ENCODE measurements around the gene KCNK4.

The KCNK4 gene

GRCh38 chr11:64263021-64263946 lies 27.8 kb upstream of the KCNK4 start:
- H2BK5ac ChIP-seq (ENCODE audit: low read depth, low read length, poor library complexity) = no peak overlapping the region
- no peak overlapping the region for H3K9ac ChIP-seq (ENCODE audit: low read length)
- peaks cover 78 to 81% of the 10 kb centered on the region in 2 experiments for H3K36me3 ChIP-seq (ENCODE audit: control insufficient read depth in 1 of 2, insufficient read depth in 2 of 2, low read length in 2 of 2)
- H3K79me2 ChIP-seq (ENCODE audit: control insufficient read depth, insufficient read depth, low read length, poor library complexity) = no peaks in the 10 kb centered on the region
- peaks cover 28 to 33% of the 10 kb centered on the region in 2 experiments for H3K4me1 ChIP-seq (ENCODE audit: control insufficient read depth in 1 of 2, insufficient read depth in 2 of 2, low read length in 2 of 2)
- no peaks in the 10 kb centered on the region for H3K27me3 ChIP-seq (ENCODE audit: insufficient read depth, low read length)
- H3K4me2 ChIP-seq (ENCODE audit: low read length) = no peak overlapping the region
- peak overlapping the region; percentile 15 for H3K14ac ChIP-seq (ENCODE audit: low read length)
- H2BK12ac ChIP-seq (ENCODE audit: low read length) = peak overlapping the region; percentile 24
- peak overlapping the region; percentile 55 for H3K18ac ChIP-seq (ENCODE audit: low read length)
- WGBS (ENCODE audit: extremely low coverage, insufficient coverage, insufficient read length) = no CpG with 5 or more reads among the region's 29 CpGs
- H4K12ac ChIP-seq (ENCODE audit: low read depth, low read length) = no peak overlapping the region
- peak overlapping the region; percentile 13 for H4K8ac ChIP-seq (ENCODE audit: low read depth, low read length)
- H3K27ac ChIP-seq (ENCODE audit: low read depth, low read length) = peak overlapping the region; percentile 59
- peaks cover 14% of the 10 kb centered on the region for H3K79me1 ChIP-seq (ENCODE audit: low read length)
- peak overlapping the region; percentile 1 for H3K4ac ChIP-seq (ENCODE audit: low read depth, low read length)
- no peak overlapping the region for H2BK120ac ChIP-seq (ENCODE audit: insufficient read depth, low read length, poor library complexity)
- no peak for DNase-seq
- peaks cover 4% of the 10 kb centered on the region for H3K9me3 ChIP-seq (ENCODE audit: insufficient read depth, low read depth, low read length)
- no peak overlapping the region for H3K4me3 ChIP-seq (ENCODE audit: low read depth, low read length)
- peak overlapping the region; percentile 10 for H2AK5ac ChIP-seq (ENCODE audit: low read length)
- no peak overlapping the region for H3K23ac ChIP-seq (ENCODE audit: low read length)
- H2AFZ ChIP-seq (ENCODE audit: insufficient read depth, low read length, poor library complexity) = no peak overlapping the region
- H4K91ac ChIP-seq (ENCODE audit: low read depth, low read length) = peak overlapping the region; percentile 25

DNA sequence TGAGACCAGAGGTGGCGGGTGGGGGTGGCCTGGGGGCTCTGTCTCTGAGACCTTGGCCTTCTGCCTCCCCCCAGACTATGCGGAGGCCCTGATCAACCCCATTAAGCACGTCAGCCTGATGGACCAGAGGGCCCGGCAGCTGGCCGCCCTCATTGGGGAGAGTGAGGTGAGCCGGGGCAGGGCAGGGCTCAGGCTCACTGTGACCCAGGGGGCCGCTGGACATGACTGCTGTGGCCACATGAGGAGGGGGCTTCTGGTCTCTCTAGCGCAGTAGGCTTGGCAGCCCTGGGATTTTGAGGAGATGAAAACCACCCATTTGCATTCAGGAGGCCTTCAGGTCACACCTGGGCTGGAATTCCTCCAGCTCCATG lies 27.2 kb upstream of the KCNK4 start:
- Histone ChIP-seq H4K12ac (ENCODE audit: low read depth, low read length) (no peak overlapping the region), H4K8ac (ENCODE audit: low read depth, low read length) (no peak overlapping the region), H3K14ac (ENCODE audit: low read length) (no peak overlapping the region), H3K79me1 (ENCODE audit: low read length) (peaks cover 19% of the 10 kb centered on the region), H3K79me2 (ENCODE audit: control insufficient read depth, insufficient read depth, low read length, poor library complexity) (no peaks in the 10 kb centered on the region), H3K27me3 (ENCODE audit: insufficient read depth, low read length) (no peaks in the 10 kb centered on the region), H4K91ac (ENCODE audit: low read depth, low read length) (peak overlapping the region; percentile 25), H3K4ac (ENCODE audit: low read depth, low read length) (peak overlapping the region; percentile 31), H3K27ac (ENCODE audit: low read depth, low read length) (no peak overlapping the region), H3K9ac (ENCODE audit: low read length) (no peak overlapping the region), H2AFZ (ENCODE audit: insufficient read depth, low read length, poor library complexity) (no peak overlapping the region), H3K9me3 (ENCODE audit: insufficient read depth, low read depth, low read length) (peaks cover 2% of the 10 kb centered on the region), H3K18ac (ENCODE audit: low read length) (peak overlapping the region; percentile 55), H2BK120ac (ENCODE audit: insufficient read depth, low read length, poor library complexity) (peak overlapping the region; percentile 21), H3K23ac (ENCODE audit: low read length) (no peak overlapping the region), H2BK12ac (ENCODE audit: low read length) (peak overlapping the region; percentile 8), H2AK5ac (ENCODE audit: low read length) (peak overlapping the region; percentile 13), H2BK5ac (ENCODE audit: low read depth, low read length, poor library complexity) (peak overlapping the region; percentile 17), H3K4me3 (ENCODE audit: low read depth, low read length) (no peak overlapping the region), H3K4me2 (ENCODE audit: low read length) (no peak overlapping the region), H3K4me1 (ENCODE audit: control insufficient read depth in 1 of 2, insufficient read depth in 2 of 2, low read length in 2 of 2) (peaks cover 35 to 39% of the 10 kb centered on the region in 2 experiments), H3K36me3 (ENCODE audit: control insufficient read depth in 1 of 2, insufficient read depth in 2 of 2, low read length in 2 of 2) (peaks cover 74 to 75% of the 10 kb centered on the region in 2 experiments)
- no peak for DNase-seq
- no CpG with 5 or more reads among the region's 8 CpGs for WGBS (ENCODE audit: extremely low coverage, insufficient coverage, insufficient read length)

- Histone ChIP-seq H2AFZ (ENCODE audit: insufficient read depth, low read length, poor library complexity) (no peak overlapping the region), H3K4ac (ENCODE audit: low read depth, low read length) (no peak overlapping the region), H4K91ac (ENCODE audit: low read depth, low read length) (no peak overlapping the region), H2BK12ac (ENCODE audit: low read length) (no peak overlapping the region), H3K4me2 (ENCODE audit: low read length) (no peak overlapping the region), H3K18ac (ENCODE audit: low read length) (peak overlapping the region; percentile 55), H3K14ac (ENCODE audit: low read length) (no peak overlapping the region), H3K27me3 (ENCODE audit: insufficient read depth, low read length) (no peaks in the 10 kb centered on the region), H2AK5ac (ENCODE audit: low read length) (no peak overlapping the region), H3K79me2 (ENCODE audit: control insufficient read depth, insufficient read depth, low read length, poor library complexity) (peaks cover 2% of the 10 kb centered on the region), H3K9ac (ENCODE audit: low read length) (no peak overlapping the region), H3K23ac (ENCODE audit: low read length) (no peak overlapping the region), H3K9me3 (ENCODE audit: insufficient read depth, low read depth, low read length) (peaks cover 2% of the 10 kb centered on the region), H4K12ac (ENCODE audit: low read depth, low read length) (no peak overlapping the region), H3K79me1 (ENCODE audit: low read length) (peaks cover 24% of the 10 kb centered on the region), H2BK120ac (ENCODE audit: insufficient read depth, low read length, poor library complexity) (no peak overlapping the region), H4K8ac (ENCODE audit: low read depth, low read length) (no peak overlapping the region), H3K36me3 (ENCODE audit: control insufficient read depth in 1 of 2, insufficient read depth in 2 of 2, low read length in 2 of 2) (peaks cover 69 to 71% of the 10 kb centered on the region in 2 experiments), H3K4me1 (ENCODE audit: control insufficient read depth in 1 of 2, insufficient read depth in 2 of 2, low read length in 2 of 2) (peaks cover 37 to 42% of the 10 kb centered on the region in 2 experiments), H3K4me3 (ENCODE audit: low read depth, low read length) (no peak overlapping the region), H2BK5ac (ENCODE audit: low read depth, low read length, poor library complexity) (no peak overlapping the region), H3K27ac (ENCODE audit: low read depth, low read length) (no peak overlapping the region)
- DNase-seq = no peak
- WGBS (ENCODE audit: extremely low coverage, insufficient coverage, insufficient read length) = no CpG with 5 or more reads among the region's 10 CpGs
These were observed 26.7 kb upstream of the KCNK4 start for GRCh38 chr11:64264371-64264852.

DNA sequence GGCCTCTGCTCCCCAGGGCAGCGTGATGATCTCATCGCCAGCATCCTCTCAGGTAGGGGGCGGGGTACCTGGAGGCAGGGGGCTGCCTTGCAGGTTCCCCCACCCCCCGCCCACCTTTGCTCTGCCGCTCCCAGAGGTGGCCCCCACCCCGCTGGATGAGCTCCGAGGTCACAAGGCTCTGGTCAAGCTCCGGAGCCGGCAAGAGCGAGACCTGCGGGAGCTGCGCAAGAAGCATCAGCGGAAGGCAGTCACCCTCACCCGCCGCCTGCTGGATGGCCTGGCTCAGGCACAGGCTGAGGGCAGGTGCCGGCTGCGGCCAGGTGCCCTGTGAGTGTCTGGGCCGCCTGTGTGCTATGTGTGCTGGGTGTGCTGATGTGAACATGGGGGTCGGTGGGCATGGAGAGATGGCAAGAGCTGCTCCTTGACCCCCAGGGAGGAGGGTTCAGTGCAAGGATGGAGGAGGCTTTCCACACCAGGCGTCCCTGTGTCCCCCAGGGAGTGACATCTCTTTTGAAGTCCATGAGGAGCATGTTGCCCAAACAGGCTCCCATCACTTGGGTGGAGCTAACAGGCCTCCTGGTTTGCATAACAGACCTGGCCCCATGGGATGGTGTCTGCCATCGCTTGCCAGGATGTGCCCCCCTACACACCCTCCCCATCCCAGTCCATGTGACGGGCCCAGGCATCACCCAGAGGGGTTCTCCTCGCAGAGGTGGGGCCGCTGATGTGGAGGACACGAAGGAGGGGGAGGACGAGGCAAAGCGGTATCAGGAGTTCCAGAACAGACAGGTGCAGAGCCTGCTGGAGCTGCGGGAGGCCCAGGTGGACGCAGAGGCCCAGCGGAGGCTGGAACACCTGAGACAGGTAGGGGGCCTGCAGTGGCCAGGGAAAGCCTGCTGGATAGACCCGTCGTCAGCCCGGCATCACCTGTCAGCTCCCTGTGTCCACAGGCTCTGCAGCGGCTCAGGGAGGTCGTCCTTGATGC lies 25.6 kb upstream of the KCNK4 start:
- no peak overlapping the region for H3K9ac ChIP-seq (ENCODE audit: low read length)
- no peak overlapping the region for H3K4me2 ChIP-seq (ENCODE audit: low read length)
- no peak overlapping the region for H2BK12ac ChIP-seq (ENCODE audit: low read length)
- no peak overlapping the region for H2AFZ ChIP-seq (ENCODE audit: insufficient read depth, low read length, poor library complexity)
- H3K27me3 ChIP-seq (ENCODE audit: insufficient read depth, low read length) = no peaks in the 10 kb centered on the region
- H3K79me1 ChIP-seq (ENCODE audit: low read length) = peaks cover 32% of the 10 kb centered on the region
- no peak overlapping the region for H3K18ac ChIP-seq (ENCODE audit: low read length)
- H3K9me3 ChIP-seq (ENCODE audit: insufficient read depth, low read depth, low read length) = peaks cover 2% of the 10 kb centered on the region
- no peak overlapping the region for H3K4me3 ChIP-seq (ENCODE audit: low read depth, low read length)
- no peak overlapping the region for H2AK5ac ChIP-seq (ENCODE audit: low read length)
- H4K12ac ChIP-seq (ENCODE audit: low read depth, low read length) = no peak overlapping the region
- no CpG with 5 or more reads among the region's 35 CpGs for WGBS (ENCODE audit: extremely low coverage, insufficient coverage, insufficient read length)
- H2BK120ac ChIP-seq (ENCODE audit: insufficient read depth, low read length, poor library complexity) = no peak overlapping the region
- H3K4ac ChIP-seq (ENCODE audit: low read depth, low read length) = no peak overlapping the region
- H3K79me2 ChIP-seq (ENCODE audit: control insufficient read depth, insufficient read depth, low read length, poor library complexity) = peaks cover 8% of the 10 kb centered on the region
- no peak overlapping the region for H2BK5ac ChIP-seq (ENCODE audit: low read depth, low read length, poor library complexity)
- H3K14ac ChIP-seq (ENCODE audit: low read length) = no peak overlapping the region
- peaks cover 37 to 42% of the 10 kb centered on the region in 2 experiments for H3K4me1 ChIP-seq (ENCODE audit: control insufficient read depth in 1 of 2, insufficient read depth in 2 of 2, low read length in 2 of 2)
- no peak overlapping the region for H3K23ac ChIP-seq (ENCODE audit: low read length)
- no peak for DNase-seq
- no peak overlapping the region for H4K8ac ChIP-seq (ENCODE audit: low read depth, low read length)
- H3K27ac ChIP-seq (ENCODE audit: low read depth, low read length) = no peak overlapping the region
- H4K91ac ChIP-seq (ENCODE audit: low read depth, low read length) = no peak overlapping the region
- H3K36me3 ChIP-seq (ENCODE audit: control insufficient read depth in 1 of 2, insufficient read depth in 2 of 2, low read length in 2 of 2) = peaks cover 59 to 60% of the 10 kb centered on the region in 2 experiments
